HepG2 (cell line): ENCODE measurements around the gene ZNF276. TPM values are rescaled to one million over a fixed set of nuclear protein-coding genes. Genes with fewer than 3 reads are reported as not detected.
A peak's percentile ranks its signal among the peaks of the same experiment; 100 is the strongest.

ENCODE experiments used
- ADNP ChIP-seq: sonication (generic); formaldehyde crosslinking; IDR thresholded peaks from 2 replicates; pipeline ENCODE4 v1.4.0; 2020; ENCODE audit warnings: missing genetic modification reagents
- AKAP8 ChIP-seq: sonication (generic); formaldehyde crosslinking; IDR thresholded peaks from 2 replicates; pipeline ENCODE4 v1.5.1; 2020; ENCODE audit warnings: mild to moderate bottlenecking, missing genetic modification reagents
- FOXJ3 ChIP-seq: sonication (generic); formaldehyde crosslinking; IDR thresholded peaks from 2 replicates; pipeline ENCODE4 v1.4.0; 2020; ENCODE audit warnings: missing genetic modification reagents, mild to moderate bottlenecking, borderline replicate concordance
- HBP1 ChIP-seq: IDR thresholded peaks from 2 replicates; pipeline ENCODE4 v1.6.1; 2016; ENCODE audit warnings: low read depth, control low read depth
- JARID2 ChIP-seq: sonication (generic); formaldehyde crosslinking; IDR thresholded peaks from 2 replicates; pipeline ENCODE4 v1.8.1; 2023; ENCODE audit warnings: missing genetic modification reagents, inconsistent platforms; ENCODE audit not compliant: insufficient replicate concordance
- MTF2 ChIP-seq: sonication (generic); formaldehyde crosslinking; IDR thresholded peaks from 2 replicates; pipeline ENCODE4 v1.5.0; 2020; ENCODE audit warnings: missing genetic modification reagents, borderline replicate concordance
- NR2C2 ChIP-seq: sonication (generic); formaldehyde crosslinking; IDR thresholded peaks from 2 replicates; pipeline ENCODE4 v1.4.0; 2020; ENCODE audit warnings: missing genetic modification reagents, mild to moderate bottlenecking, moderate library complexity, borderline replicate concordance
- PRDM15 ChIP-seq: sonication (generic); formaldehyde crosslinking; IDR thresholded peaks from 2 replicates; pipeline ENCODE4 v1.4.0; 2020; ENCODE audit warnings: missing genetic modification reagents
- RAD51 ChIP-seq: fragments of 450-650 bp; IDR thresholded peaks from 2 replicates; pipeline ENCODE4 v1.6.1; 2016; ENCODE audit warnings: borderline replicate concordance
- RXRA ChIP-seq: sonication (generic); formaldehyde crosslinking; IDR thresholded peaks from 2 replicates; pipeline ENCODE4 v1.5.1; 2020; ENCODE audit warnings: missing genetic modification reagents
- SNRNP70 ChIP-seq: fragments of 200-400 bp; formaldehyde crosslinking; IDR thresholded peaks from 2 replicates; pipeline ENCODE4 v1.6.1; 2017; ENCODE audit warnings: mild to moderate bottlenecking, low read depth, low read length, moderate library complexity
- TBP ChIP-seq: sonication (generic); formaldehyde crosslinking; IDR thresholded peaks from 2 replicates; pipeline ENCODE4 v1.5.0; 2020; ENCODE audit warnings: missing genetic modification reagents
- ZBTB14 ChIP-seq: sonication (generic); formaldehyde crosslinking; IDR thresholded peaks from 2 replicates; pipeline ENCODE4 v1.4.0; 2020; ENCODE audit warnings: missing genetic modification reagents
- ZNF12 ChIP-seq: sonication (generic); formaldehyde crosslinking; IDR thresholded peaks from 2 replicates; pipeline ENCODE4 v1.5.0; 2020; ENCODE audit warnings: missing genetic modification reagents
- ZNF30 ChIP-seq: sonication (generic); formaldehyde crosslinking; IDR thresholded peaks from 2 replicates; pipeline ENCODE4 v1.5.0; 2020; ENCODE audit warnings: mild to moderate bottlenecking, missing genetic modification reagents
- ZNF569 ChIP-seq: sonication (generic); formaldehyde crosslinking; IDR thresholded peaks from 2 replicates; pipeline ENCODE4 v1.5.0; 2020; ENCODE audit warnings: mild to moderate bottlenecking, missing genetic modification reagents, moderate library complexity, borderline replicate concordance
- ZNF639 ChIP-seq: conservative IDR thresholded peaks from 2 replicates; pipeline ENCODE4 v1.6.1; 2018; ENCODE audit warnings: missing genetic modification reagents
- ZNF816 ChIP-seq: sonication (generic); formaldehyde crosslinking; IDR thresholded peaks from 2 replicates; pipeline ENCODE4 v1.8.0; 2022; ENCODE audit warnings: missing genetic modification reagents, mild to moderate bottlenecking, borderline replicate concordance
- ZSCAN29 ChIP-seq: sonication (generic); formaldehyde crosslinking; conservative IDR thresholded peaks from 2 replicates; pipeline ENCODE4 v1.4.0; 2020; ENCODE audit warnings: mild to moderate bottlenecking, missing genetic modification reagents
- ZSCAN30 ChIP-seq: sonication (generic); formaldehyde crosslinking; IDR thresholded peaks from 2 replicates; pipeline ENCODE4 v1.5.0; 2020; ENCODE audit warnings: mild to moderate bottlenecking, missing genetic modification reagents
- polyA plus RNA-seq, 8 experiments: library from polyadenylated mRNA; depleted of rRNA in 3 of 8; stranded (reverse) in 7 of 8; unstranded in 1 of 8; fragments of >200 nt; fragmentation: Illumina TruSeq in 4 of 8; extraction: Trizol in 4 of 8; gene quantifications; 2 replicates each; pipeline versions ENCODE4 v1.2.1 to v1.2.3, GENCODE V29; 2011 to 2016; ENCODE audit warnings: low read depth in 4 of 8, missing spikeins in 1 of 8, mixed read lengths in 1 of 8; ENCODE audit not compliant: insufficient read depth in 1 of 8
- total RNA-seq, 5 experiments: library from RNA; depleted of rRNA; stranded (reverse); fragments of >200 nt; fragmentation: Illumina TruSeq; extraction: Trizol; gene quantifications; 2 replicates each; pipeline ENCODE4 v1.2.3, GENCODE V29; 2016; ENCODE audit warnings: low read depth in 1 of 5

Gene ZNF276
- total and polyA plus RNA-seq, 2 of the 13 experiments (the other 11 are each of a cell fraction or from before 2014, with no cell fraction given): 17.7 to 18.0 TPM

- TF ChIP-seq RAD51 (peak; percentile 39; the same call in 1 of the 2 replicates), ZBTB14 (peak; percentile 62), SNRNP70 (no peak), ZNF816 (CRISPR knock-in tag) (peak; percentile 99; the same call in 1 of the 2 replicates), MTF2 (CRISPR knock-in tag) (no peak), ADNP (CRISPR knock-in tag) (peak; percentile 71; the same call in 1 of the 2 replicates), NR2C2 (peak; percentile 89), RXRA (CRISPR knock-in tag) (peak; percentile 93), ZSCAN30 (peak; percentile 91), HBP1 (CRISPR knock-in tag) (peak; percentile 98), ZNF12 (CRISPR knock-in tag) (peak; percentile 94), ZNF639 (CRISPR knock-in tag) (peak; percentile 83; the same call in 1 of the 2 replicates), ZNF30 (no peak), FOXJ3 (CRISPR knock-in tag) (peak; percentile 99), PRDM15 (peak; percentile 81), TBP (CRISPR knock-in tag) (peak; percentile 97), ZNF569 (peak; percentile 96; the same call in 1 of the 2 replicates), ZSCAN29 (peak; percentile 97), JARID2 (CRISPR knock-in tag) (peak; percentile 96), AKAP8 (peak; percentile 98)
These were observed 34.0 kb upstream of the ZNF276 start (continued) for GRCh38 chr16:89687092-89687940.
